Kasumi-1 (cell line): ENCODE data around the gene CYP26C1.

Experiments
- DNase-seq, 2 experiments: peaks; one replicate each; lab custom pipeline; 2025; lab: John Stamatoyannopoulos, UW

Gene CYP26C1

DNA sequence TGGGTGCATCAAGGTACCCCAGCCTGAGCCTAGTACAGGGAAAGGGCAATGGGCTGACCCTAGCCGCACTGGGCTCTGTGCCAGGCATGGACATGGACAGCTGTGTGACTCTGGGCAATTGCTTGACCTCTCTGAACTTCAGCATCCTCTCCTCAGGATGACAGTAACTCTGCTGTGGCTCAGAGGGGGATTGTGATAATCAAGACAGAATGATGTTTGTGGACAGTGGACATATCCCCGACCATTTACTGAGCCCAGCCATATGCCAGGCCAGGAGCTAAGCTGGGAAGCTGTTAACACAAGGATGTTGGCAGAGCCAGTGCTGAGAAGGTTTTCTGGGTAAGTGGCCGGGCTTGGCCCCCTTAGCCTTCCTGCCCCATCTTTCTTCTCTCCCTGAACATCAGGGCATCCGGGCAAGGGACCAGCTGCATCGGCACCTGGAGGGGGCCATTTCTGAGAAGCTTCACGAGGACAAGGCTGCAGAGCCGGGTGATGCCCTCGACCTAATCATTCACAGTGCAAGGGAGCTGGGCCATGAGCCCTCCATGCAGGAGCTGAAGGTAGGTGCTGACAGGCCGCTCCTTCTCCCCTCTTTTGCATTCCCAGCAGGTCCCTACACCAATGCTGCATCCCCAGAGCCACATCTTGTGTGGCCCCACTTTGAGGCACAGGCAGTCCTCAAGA, 3.5 kb downstream of the CYP26C1 start:
- no peak for DNase-seq

DNA sequence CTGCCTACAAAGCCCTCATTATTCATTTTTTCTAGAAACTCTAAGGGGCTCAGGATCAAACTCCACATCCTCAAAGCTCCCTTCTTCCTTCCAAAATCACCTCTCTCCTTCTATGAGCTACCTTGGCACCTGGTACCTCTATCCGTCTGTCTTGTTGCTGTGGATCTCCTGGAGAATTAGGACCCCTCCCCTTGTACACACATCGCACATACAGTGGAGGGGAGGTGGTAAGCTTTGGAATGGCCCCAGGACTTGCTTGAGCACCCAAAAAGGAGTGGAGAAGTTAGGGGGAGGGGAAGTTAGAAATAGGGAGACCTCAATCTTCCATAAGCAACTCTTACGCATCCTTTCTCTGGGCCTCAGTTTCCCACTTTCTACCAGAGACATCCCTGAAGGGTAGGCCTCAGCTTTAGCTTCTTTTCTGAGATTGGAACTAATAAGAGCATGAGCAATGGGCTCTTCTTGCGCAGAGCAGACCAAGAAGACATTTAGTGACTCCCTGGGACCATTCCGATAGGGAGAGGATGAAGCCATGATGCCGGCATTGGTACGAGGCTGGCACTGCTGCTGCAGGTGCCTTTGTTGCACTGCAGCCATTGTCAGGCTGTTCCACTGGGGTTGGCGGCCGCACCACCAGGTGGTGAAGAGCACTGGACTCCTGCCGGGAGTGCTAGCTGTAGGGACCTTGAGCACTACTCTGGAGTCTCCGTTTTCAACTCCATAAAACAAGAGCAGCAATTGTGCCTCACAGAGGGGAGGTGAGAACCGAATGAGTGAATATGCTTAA, 4.5 kb downstream of the CYP26C1 start:
- no peak for DNase-seq

GRCh38 chr10:93065675-93066543, 5.3 kb downstream of the CYP26C1 start:
- no peak for DNase-seq

DNA sequence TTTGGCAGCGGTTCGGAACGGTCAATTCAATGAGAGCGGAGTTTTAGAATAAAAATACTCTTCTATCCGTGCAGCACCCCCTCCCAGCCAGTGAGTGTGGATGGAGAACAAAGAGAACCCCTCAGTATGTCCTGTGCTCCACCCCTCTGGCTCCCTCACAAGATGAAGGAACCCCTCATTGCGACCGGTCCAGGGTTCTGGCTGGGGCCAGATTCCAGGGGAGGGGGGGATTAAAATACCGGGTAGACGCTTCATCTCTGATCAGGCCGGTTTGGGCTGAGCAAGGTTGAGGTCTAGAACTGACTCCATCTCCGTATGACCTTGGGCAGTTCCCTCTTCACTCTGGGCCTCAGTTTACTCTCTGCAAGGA, 5.9 kb downstream of the CYP26C1 start:
- DNase-seq: no peak

DNA sequence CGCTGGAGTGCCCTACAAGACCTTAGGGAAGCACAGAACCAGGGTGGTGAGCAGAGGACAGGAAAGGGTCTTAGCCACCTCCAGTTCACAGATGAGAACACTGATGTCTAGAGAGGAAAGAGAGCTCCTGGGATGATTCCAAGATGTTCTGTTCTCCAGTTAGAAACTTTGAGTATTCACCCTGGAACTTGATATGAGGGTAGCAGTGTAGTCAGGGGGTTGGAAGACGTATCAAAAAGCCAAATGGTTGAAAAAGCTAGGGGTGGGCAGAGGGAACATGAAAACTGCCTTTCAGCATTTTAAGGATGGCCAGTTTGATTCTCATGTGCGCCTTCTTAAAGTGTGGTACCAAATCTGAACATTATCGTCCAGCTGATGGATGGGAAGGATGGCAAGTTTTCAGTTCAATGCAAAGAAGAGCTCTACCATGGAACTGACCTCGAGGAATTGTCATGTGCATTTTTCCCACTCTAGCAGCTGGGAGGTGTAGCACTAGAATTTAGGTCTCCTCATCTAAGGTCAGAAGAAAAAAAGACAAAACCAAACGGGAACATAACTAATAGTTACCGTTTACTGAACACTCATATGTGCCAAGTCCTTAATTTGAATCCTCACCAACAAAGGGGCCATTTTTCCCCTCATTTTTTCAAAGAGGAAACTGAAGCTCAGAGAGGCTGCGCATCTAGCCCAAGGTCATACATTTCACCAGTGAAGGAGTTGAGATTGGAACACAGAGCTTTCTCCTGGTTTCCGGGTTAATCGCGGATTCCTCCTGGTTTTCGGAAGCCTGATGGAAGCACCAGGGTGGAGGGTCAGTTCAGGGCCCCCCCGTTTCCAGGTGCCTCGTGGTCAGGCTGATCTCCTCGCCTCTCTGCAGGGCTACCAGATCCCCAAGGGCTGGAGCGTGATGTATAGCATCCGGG, 7.1 kb downstream of the CYP26C1 start:
- no peak for DNase-seq

DNA sequence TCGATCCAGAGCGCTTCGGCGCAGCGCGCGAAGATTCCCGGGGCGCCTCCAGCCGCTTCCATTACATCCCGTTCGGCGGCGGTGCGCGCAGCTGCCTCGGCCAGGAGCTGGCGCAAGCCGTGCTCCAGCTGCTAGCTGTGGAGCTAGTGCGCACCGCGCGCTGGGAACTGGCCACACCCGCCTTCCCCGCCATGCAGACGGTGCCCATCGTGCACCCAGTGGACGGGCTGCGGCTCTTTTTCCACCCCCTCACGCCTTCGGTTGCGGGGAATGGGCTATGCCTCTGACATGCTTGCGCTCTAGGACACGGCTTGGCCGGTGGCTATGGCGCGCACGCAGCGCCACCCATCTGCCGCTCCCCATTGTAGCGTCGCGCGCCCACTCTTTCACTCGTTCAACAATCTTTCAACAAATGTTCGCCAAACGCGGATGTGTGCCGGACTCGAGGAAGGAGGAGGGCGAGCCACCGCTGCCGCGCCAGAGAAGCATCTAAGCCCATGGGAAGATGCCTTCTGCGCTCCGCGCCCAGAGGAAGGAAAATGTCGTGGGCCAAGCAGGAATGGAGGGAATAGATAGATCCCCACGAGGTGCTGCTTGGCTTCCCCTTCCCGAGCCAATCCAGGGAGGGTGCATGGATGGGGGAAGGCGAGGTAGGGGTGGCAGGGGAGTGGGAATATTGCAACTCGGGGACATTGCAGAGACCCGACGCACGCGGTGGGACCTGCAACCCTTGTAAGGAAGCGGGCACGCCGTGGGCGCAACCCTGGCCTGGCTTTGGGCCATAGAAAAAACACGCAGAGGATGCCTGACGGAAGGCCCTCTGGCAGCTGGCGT, 8.0 kb downstream of the CYP26C1 start:
- peak in 1 of 2 experiments; percentile 13 for DNase-seq

GRCh38 chr10:93069245-93069561, 8.6 kb downstream of the CYP26C1 start:
- DNase-seq: no peak

DNA sequence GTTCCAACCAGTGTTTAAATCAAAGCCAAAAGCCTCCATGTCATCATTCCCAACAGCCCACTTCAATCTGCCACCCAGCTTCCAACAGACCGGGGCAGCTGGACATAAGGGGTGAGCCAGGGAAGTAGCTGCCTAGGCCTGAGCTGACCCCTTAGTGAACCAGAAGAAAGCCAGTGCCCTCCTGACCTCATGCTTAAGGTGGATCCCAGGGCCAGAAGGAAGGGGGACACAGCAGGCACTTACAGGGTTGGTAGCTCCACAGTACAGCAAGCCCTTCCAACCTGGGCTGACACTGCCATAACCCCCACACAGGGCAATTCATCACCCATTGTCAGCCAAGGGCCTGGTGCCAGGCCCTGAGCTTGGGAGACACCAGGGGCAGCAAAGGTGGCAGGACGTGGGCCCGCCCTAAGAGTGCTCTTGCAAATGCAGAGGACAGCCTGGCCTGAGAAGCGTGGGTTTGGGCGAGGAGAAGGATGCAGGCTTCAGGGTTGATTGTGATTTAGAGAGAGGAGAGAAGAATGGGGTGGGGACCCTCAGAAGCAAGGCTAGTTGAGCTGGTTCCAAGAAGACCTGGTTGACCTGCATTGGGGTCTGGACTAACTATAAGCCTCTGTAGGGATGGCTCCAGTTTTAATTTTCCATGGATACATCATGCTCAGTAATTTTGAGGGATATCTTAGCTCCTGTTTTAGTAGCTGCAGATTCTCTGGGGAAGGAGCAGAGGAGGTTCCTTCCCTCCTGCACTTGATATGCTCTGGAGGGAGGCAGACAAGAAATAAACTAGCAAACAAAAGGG, 10.0 kb downstream of the CYP26C1 start:
- DNase-seq: no peak

DNA sequence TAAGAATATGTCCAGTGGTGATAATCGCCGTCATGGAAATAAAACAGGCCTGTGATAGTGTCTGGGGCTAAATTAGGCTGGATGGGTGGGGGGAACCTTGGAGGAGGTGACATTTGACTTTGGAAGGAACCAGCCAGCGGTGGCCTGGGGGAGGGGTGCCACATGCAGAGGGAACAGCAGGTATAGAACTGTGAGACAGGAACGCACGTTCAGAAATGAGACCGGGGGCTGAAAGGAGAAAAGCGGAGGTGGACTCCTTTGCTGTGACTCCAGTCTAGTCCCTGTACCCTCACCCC, 10.5 kb downstream of the CYP26C1 start:
- no peak for DNase-seq

DNA sequence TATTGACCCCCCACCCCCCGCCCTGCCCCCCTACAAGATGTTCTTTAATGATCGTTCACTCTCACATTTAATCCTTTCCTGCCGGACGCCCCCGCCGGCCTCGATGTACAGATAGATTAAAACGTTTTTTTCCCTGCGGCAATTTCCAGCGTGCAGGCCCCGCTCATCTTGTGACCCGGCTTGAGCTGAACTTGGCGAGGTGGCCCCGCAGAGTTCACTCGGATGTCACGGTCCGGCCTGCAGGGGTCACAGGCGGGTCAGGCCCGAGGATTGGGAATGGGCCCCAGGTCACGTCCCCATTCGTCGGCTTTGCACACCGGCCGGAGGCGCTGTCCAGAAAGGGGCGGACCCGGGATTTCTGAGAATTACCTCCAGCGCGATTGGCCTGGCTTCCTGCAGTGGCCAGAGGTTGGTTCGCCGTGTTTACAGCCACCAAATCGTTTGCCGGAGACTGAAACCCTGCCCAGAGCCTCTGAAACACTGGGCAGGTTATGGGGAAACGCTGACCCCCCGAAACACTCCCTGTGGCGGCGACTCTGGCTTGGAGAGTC, 11.2 kb downstream of the CYP26C1 start:
- DNase-seq: no peak

GRCh38 chr10:93072225-93072712, 11.7 kb downstream of the CYP26C1 start:
- DNase-seq: peak in 1 of 2 experiments; percentile 43

DNA sequence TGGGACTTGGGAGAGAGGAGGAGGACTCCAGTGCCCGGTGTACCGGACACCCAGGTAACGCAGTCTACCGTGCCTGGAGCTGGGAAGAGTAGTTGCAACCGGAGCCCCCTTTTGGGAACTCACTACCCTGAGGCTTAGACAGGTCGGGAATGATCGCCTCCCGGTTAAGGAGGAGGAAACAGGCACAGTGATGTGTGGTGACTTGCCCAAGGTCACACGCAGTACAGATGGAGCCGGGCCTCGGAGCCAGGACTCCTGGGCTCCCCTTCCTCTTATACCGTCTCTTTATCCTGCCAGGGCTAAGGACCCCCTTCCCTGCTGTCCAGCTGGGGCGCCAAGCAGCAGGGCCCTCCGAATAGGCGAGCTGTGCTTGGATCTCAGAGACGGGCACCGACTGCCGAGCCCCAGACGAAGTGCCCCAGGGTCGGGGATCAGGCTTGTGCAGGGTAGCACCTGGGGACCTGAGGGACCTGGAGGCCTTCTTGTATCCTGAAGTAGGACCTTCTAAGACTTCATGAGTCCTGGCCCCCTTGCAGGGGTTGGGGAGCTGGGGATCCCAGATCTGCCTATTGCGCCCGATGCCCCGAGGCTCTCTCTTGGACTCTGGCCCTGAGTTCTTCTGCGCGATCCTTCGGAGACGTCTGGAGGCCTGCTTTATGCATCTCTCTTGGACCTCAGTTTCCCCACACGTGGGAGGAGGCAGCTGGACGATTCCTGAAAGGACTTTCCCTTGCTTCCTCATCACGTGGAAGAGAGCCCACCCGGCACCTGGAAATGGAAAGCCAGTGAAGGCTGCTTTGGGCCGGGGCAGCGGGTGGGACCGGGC, 12.3 kb downstream of the CYP26C1 start:
- DNase-seq: no peak

DNA sequence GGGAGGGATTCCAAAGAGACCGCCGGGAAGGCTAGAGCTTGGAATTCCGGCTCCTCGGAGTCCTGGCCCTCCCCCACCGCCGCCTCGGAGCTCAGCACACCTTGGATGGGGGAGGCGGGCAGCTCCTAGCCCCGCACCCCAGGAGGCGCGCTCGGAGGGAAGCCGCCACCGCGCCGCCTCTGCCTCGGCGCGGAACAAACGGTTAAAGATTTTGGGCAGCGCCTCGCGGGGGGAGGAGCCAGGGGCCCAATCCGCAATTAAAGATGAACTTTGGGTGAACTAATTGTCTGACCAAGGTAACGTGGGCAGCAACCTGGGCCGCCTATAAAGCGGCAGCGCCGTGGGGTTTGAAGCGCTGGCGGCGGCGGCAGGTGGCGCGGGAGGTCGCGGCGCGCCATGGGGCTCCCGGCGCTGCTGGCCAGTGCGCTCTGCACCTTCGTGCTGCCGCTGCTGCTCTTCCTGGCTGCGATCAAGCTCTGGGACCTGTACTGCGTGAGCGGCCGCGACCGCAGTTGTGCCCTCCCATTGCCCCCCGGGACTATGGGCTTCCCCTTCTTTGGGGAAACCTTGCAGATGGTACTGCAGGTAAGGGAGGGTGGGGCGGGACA, 13.0 kb downstream of the CYP26C1 start, which contains the start of gene CYP26A1:
TSS of gene CYP26A1 (plus strand) at position 355 of the 608 bp plus-strand sequence. CDS start at position 397, 42 bp downstream.
- DNase-seq: peak in 1 of 2 experiments; percentile 52

GRCh38 chr10:93074147-93074596, 13.6 kb downstream of the CYP26C1 start:
- peak; percentile 56 to 68 for DNase-seq

DNA sequence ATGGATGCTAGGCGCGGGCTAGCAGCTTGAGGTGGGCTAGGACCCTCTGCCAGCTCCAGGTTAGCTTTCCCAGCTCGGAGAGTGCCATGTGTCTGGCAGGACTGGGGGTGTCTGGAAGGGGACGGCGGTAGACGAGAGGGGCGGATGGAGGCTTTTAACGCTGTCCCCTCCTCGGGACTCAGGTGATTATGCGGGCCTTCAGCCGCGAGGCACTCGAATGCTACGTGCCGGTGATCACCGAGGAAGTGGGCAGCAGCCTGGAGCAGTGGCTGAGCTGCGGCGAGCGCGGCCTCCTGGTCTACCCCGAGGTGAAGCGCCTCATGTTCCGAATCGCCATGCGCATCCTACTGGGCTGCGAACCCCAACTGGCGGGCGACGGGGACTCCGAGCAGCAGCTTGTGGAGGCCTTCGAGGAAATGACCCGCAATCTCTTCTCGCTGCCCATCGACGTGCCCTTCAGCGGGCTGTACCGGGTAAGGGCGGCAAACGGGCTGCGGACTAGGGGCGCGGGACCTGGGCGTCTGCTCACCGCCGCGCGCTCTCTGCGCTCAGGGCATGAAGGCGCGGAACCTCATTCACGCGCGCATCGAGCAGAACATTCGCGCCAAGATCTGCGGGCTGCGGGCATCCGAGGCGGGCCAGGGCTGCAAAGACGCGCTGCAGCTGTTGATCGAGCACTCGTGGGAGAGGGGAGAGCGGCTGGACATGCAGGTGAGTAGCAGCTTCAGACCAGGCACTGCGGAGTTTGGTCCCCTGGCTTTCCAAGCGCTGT, 14.2 kb downstream of the CYP26C1 start:
- DNase-seq: no peak

DNA sequence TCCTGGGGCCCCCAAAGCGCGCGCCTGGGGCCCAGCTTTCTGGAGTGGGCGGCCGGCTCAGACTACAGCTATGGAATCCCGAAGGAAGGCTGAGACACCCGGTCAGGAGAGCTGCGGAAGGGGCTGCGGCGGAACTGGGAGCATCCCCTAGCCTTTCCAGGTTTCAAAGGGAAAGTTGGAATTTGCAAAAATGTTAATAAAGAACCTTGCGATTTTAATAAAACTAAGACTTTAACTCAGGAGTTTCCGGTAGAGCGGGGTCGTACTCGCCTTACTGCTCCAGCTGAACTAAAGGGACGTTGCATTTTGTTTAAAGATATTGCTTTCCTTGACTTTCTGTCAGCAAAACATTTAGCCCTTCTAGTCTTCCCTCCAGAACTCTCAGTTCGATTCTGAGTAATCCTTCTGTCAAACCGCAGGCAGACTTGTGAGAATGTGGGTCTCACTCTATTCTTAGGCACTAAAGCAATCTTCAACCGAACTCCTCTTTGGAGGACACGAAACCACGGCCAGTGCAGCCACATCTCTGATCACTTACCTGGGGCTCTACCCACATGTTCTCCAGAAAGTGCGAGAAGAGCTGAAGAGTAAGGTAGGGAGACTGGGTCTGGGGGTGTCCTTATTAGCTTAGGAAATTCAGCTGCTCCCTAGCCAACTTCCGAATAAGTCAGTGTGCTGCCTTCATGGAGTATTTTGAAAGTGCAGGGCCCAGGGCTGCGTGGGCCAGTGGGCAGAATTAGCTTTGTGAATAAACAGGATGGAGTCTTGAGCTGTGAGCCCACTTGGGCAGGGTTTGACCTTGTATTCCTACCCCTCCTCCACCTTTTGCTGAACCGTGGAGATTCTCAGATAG, 15.0 kb downstream of the CYP26C1 start:
- no peak for DNase-seq
